Measurements from ENCODE around the gene STX8. TPM values are rescaled to one million over a fixed set of nuclear protein-coding genes. Genes with fewer than 3 reads are reported as not detected.

Gene STX8
- total RNA-seq, 2 donors from 2014 or later = 46.6 to 72.4 TPM

- Histone ChIP-seq H3K36me3 (no peaks in the 10 kb centered on the region), H3K27me3 (replicated peaks; ENCODE audit: insufficient read depth) (no peaks in the 10 kb centered on the region), H3K9me3 (no peaks in the 10 kb centered on the region), H3K4me1 (replicated peaks) (no peaks in the 10 kb centered on the region), H3K4me3 (no peak overlapping the region), H3K27ac (no peak overlapping the region)
- 93% methylated on average over 9 of the region's 9 CpGs for WGBS
- no peak for DNase-seq (ENCODE audit: low spot score)
- TF ChIP-seq POLR2A (IDR thresholded peaks at IDR 0.05) (no peak), CTCF (IDR thresholded peaks at IDR 0.05) (peak in 3 of 4 experiments; percentile 9 to 21 (median 16))
- intact Hi-C loops (cut with DNase I) = loop anchor here (5.0 to 10.0 kb wide), 2 partner anchors 175 to 408 kb away; partner anchors contain the start of genes CFAP52 and STX8
These were observed 172.9 kb downstream of the STX8 start for GRCh38 chr17:9402590-9403199.

GRCh38 chr17:9401434-9401833 is 174.2 kb downstream of the STX8 start:
- Histone ChIP-seq H3K27ac (no peak overlapping the region), H3K4me1 (replicated peaks) (no peaks in the 10 kb centered on the region), H3K36me3 (no peaks in the 10 kb centered on the region), H3K27me3 (replicated peaks; ENCODE audit: insufficient read depth) (no peaks in the 10 kb centered on the region), H3K9me3 (no peaks in the 10 kb centered on the region), H3K4me3 (no peak overlapping the region)
- DNase-seq (ENCODE audit: low spot score) = no peak
- WGBS = 46% methylated on average over 4 of the region's 4 CpGs
- TF ChIP-seq POLR2A (IDR thresholded peaks at IDR 0.05) = no peak
- TF ChIP-seq POLR2AphosphoS5 (IDR thresholded peaks at IDR 0.05) = no peak
- no peak for TF ChIP-seq CTCF (IDR thresholded peaks at IDR 0.05)
- intact Hi-C loops (cut with DNase I) = loop anchor here (5.0 to 10.0 kb wide), 2 partner anchors 176 to 407 kb away; partner anchors contain the start of genes CFAP52 and STX8

GRCh38 chr17:9389111-9389527 is 186.5 kb downstream of the STX8 start:
- Histone ChIP-seq H3K36me3 (no peaks in the 10 kb centered on the region), H3K27me3 (replicated peaks; ENCODE audit: insufficient read depth) (no peaks in the 10 kb centered on the region), H3K4me3 (no peak overlapping the region), H3K27ac (no peak overlapping the region), H3K4me1 (replicated peaks) (no peaks in the 10 kb centered on the region), H3K9me3 (no peaks in the 10 kb centered on the region)
- no peak for DNase-seq (ENCODE audit: low spot score)
- TF ChIP-seq POLR2A (IDR thresholded peaks at IDR 0.05) = no peak
- no peak for TF ChIP-seq POLR2AphosphoS5 (IDR thresholded peaks at IDR 0.05)
- no peak for TF ChIP-seq CTCF (IDR thresholded peaks at IDR 0.05)
- WGBS = 53% methylated on average over 3 of the region's 3 CpGs
- intact Hi-C loops (cut with DNase I) = no loop called here

GRCh38 chr17:9386401-9386800 is 189.2 kb downstream of the STX8 start:
- no peak for DNase-seq (ENCODE audit: low spot score)
- Histone ChIP-seq H3K27ac (no peak overlapping the region), H3K4me1 (replicated peaks) (no peaks in the 10 kb centered on the region), H3K36me3 (no peaks in the 10 kb centered on the region), H3K9me3 (no peaks in the 10 kb centered on the region), H3K4me3 (no peak overlapping the region), H3K27me3 (replicated peaks; ENCODE audit: insufficient read depth) (no peaks in the 10 kb centered on the region)
- intact Hi-C loops (cut with DNase I) = no loop called here
- 71% methylated on average over 3 of the region's 3 CpGs for WGBS
- no peak for TF ChIP-seq POLR2AphosphoS5 (IDR thresholded peaks at IDR 0.05)
- no peak for TF ChIP-seq POLR2A (IDR thresholded peaks at IDR 0.05)
- TF ChIP-seq CTCF (IDR thresholded peaks at IDR 0.05) = no peak

- Histone ChIP-seq H3K27me3 (replicated peaks; ENCODE audit: insufficient read depth) (no peaks in the 10 kb centered on the region), H3K9me3 (no peaks in the 10 kb centered on the region), H3K4me3 (no peak overlapping the region), H3K27ac (no peak overlapping the region), H3K4me1 (replicated peaks) (no peaks in the 10 kb centered on the region), H3K36me3 (no peaks in the 10 kb centered on the region)
- intact Hi-C loops (cut with DNase I) = no loop called here
- WGBS = 97% methylated on average over 3 of the region's 3 CpGs
- TF ChIP-seq POLR2AphosphoS5 (IDR thresholded peaks at IDR 0.05) (no peak), POLR2A (IDR thresholded peaks at IDR 0.05) (no peak), CTCF (IDR thresholded peaks at IDR 0.05) (no peak)
- no peak for DNase-seq (ENCODE audit: low spot score)
These were observed 191.8 kb downstream of the STX8 start for GRCh38 chr17:9383826-9384225.

Measured in prostate gland (tissue), 2 donors.